ENCODE results near the gene MBOAT2. TPM values are rescaled to one million over a fixed set of nuclear protein-coding genes. Genes with fewer than 3 reads are reported as not detected.

MBOAT2 gene
- total RNA-seq, 2 donors from 2014 or later: 14.4 to 16.8 TPM

DNA sequence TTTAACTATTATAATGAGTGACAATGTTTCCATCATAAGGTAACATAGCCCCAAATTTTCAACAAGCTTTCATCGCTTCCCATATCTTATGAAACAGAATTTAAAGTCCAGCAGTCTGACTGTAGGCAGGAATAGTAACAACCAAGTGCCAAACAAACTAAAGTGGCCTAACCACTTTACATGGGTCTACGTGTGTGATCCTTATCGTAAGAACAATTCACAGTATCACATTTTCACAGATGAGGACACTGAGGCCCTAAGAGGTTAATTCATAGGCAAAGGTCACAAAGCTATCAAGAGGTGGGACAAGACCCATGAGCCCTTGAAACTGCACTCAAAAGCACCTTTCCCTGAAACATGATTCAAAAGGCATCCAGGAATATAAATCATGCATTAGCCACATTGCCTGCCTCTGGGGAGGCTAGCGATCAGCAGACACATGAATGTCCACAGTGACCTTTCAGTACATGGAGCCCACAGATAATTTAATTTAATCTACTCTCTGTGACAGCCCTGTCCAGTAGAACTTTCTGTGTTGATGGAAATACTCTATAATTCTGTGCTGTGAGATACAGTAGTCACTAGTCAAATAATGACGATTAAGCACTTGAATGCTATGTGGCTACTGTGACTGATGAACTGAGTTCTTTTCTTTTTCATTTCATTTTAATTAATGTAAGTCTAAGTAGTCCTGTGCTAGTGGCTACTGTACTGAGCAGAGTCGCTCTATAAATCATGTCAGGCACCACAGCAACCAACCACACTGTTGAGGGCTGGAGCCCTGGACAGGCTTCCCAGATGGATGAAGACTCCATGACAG lies 196.4 kb downstream of the MBOAT2 start:
- Histone ChIP-seq H3K4me1 (ENCODE audit: control insufficient read depth in 1 of 2, low read depth in 2 of 2) (peaks cover 5 to 7% of the 10 kb centered on the region in 2 donors), H3K9me3 (no peaks in the 10 kb centered on the region), H3K27me3 (replicated peaks; ENCODE audit: insufficient read depth) (no peaks in the 10 kb centered on the region), H3K27ac (no peak overlapping the region), H3K36me3 (peaks cover 49% of the 10 kb centered on the region), H3K4me3 (no peak overlapping the region)
- ATAC-seq (ENCODE audit: insufficient number of reproducible peaks, low FRiP score, low read depth): no peak
- TF ChIP-seq, protein P1, sequence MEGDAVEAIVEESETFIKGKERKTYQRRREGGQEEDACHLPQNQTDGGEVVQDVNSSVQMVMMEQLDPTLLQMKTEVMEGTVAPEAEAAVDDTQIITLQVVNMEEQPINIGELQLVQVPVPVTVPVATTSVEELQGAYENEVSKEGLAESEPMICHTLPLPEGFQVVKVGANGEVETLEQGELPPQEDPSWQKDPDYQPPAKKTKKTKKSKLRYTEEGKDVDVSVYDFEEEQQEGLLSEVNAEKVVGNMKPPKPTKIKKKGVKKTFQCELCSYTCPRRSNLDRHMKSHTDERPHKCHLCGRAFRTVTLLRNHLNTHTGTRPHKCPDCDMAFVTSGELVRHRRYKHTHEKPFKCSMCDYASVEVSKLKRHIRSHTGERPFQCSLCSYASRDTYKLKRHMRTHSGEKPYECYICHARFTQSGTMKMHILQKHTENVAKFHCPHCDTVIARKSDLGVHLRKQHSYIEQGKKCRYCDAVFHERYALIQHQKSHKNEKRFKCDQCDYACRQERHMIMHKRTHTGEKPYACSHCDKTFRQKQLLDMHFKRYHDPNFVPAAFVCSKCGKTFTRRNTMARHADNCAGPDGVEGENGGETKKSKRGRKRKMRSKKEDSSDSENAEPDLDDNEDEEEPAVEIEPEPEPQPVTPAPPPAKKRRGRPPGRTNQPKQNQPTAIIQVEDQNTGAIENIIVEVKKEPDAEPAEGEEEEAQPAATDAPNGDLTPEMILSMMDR (IDR thresholded peaks at IDR 0.05): no peak
- DNase-seq (ENCODE audit: low spot score): no peak

- TF ChIP-seq, protein P1 (IDR thresholded peaks at IDR 0.05): no peak
- H3K27ac ChIP-seq: no peak overlapping the region
- no peak for DNase-seq (ENCODE audit: low spot score)
- no peaks in the 10 kb centered on the region for H3K27me3 ChIP-seq (replicated peaks; ENCODE audit: insufficient read depth)
- no peaks in the 10 kb centered on the region for H3K9me3 ChIP-seq
- no peak for ATAC-seq (ENCODE audit: insufficient number of reproducible peaks, low FRiP score, low read depth)
- H3K4me1 ChIP-seq (ENCODE audit: control insufficient read depth in 1 of 2, low read depth in 2 of 2): peaks cover 5 to 7% of the 10 kb centered on the region in 2 donors
- H3K4me3 ChIP-seq: no peak overlapping the region
- peaks cover 39% of the 10 kb centered on the region for H3K36me3 ChIP-seq
Measured at GRCh38 chr2:8805278-8806210, 197.9 kb downstream of the MBOAT2 start.

- H3K9me3 ChIP-seq: no peaks in the 10 kb centered on the region
- TF ChIP-seq, protein P1 (IDR thresholded peaks at IDR 0.05): no peak
- no peaks in the 10 kb centered on the region for H3K27me3 ChIP-seq (replicated peaks; ENCODE audit: insufficient read depth)
- ATAC-seq (ENCODE audit: insufficient number of reproducible peaks, low FRiP score, low read depth): peak; percentile 36
- peaks cover 31% of the 10 kb centered on the region for H3K36me3 ChIP-seq
- H3K4me3 ChIP-seq: no peak overlapping the region
- H3K4me1 ChIP-seq (ENCODE audit: control insufficient read depth in 1 of 2, low read depth in 2 of 2): peaks cover 5 to 7% of the 10 kb centered on the region in 2 donors
- no peak overlapping the region for H3K27ac ChIP-seq
- DNase-seq (ENCODE audit: low spot score): no peak
Measured at GRCh38 chr2:8803658-8804379, 199.7 kb downstream of the MBOAT2 start.

- DNase-seq (ENCODE audit: low spot score): no peak
- H3K27ac ChIP-seq: no peak overlapping the region
- H3K4me1 ChIP-seq (ENCODE audit: control insufficient read depth in 1 of 2, low read depth in 2 of 2): peaks cover 5 to 7% of the 10 kb centered on the region in 2 donors
- TF ChIP-seq, protein P1 (IDR thresholded peaks at IDR 0.05): no peak
- no peaks in the 10 kb centered on the region for H3K9me3 ChIP-seq
- H3K36me3 ChIP-seq: peaks cover 23% of the 10 kb centered on the region
- H3K4me3 ChIP-seq: no peak overlapping the region
- no peak for ATAC-seq (ENCODE audit: insufficient number of reproducible peaks, low FRiP score, low read depth)
- no peaks in the 10 kb centered on the region for H3K27me3 ChIP-seq (replicated peaks; ENCODE audit: insufficient read depth)
Measured at GRCh38 chr2:8802741-8803140, 200.7 kb downstream of the MBOAT2 start.

Other genes starting within 250 kb of the MBOAT2 start
- gene KIDINS220, start 166.1 kb downstream of the MBOAT2 start, total RNA-seq: 100 to 1,000 TPM; 107 to 113 TPM
- 100 to 1,000 TPM in 1 of 2 donors, 10 to 100 TPM in 1; 58.1 to 102 TPM for gene ASAP2, start 203.1 kb upstream of the MBOAT2 start, total RNA-seq